Measurements from ENCODE around the gene ZIM2.
"Not testable (repeated sequence)": the region's sequence is repeated elsewhere in the genome, so short reads cannot be mapped to it uniquely, and the experiment has no call there.

Gene ZIM2

DNA sequence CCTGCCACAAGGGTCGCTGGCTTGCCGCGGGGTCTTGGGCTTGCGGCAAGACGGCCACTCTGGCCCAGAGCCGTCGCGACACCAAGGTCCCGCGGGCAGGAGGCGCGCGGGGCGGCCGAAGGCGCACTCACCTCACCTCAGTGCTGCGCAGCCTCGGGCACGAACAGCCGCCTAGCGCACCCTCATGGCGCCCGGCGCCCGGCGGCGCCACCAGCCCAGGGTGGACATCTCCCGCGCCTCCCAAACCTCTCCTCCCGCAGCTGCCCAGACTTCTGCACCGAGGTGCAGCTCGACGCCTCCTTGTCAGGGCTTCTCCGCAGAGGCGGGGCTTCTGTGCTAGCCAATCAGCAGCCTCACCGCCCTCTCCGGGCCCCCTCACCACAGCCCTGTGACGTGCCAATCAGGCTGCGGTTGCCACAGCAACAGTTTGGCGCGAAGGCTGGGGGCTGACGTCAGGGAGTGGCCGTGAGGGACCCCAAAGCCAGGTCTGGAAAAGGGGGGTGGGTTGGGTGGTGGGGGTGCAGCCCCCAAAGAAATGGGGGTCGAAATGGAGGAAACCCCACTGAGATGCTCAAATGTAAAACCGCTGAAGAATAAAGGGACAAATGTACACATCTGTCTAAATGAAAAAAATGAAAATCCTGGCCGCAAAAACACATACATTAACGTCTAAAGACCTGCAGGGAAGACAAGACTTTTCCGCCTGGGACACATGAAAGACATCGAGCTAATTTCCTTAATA is at the start of gene ZIM2, which contains the start of gene PEG3:
Gene ZIM2 (minus strand): TSS at position 276 of the 742 bp plus-strand sequence. CDS start 16,449 bp downstream, outside the sequence.
Gene PEG3 (minus strand): TSS at position 276 of the 742 bp plus-strand sequence. CDS start 16,071 bp downstream, outside the sequence.
- DNase-seq (ENCODE audit: insufficient read length, low spot score), result no peak

DNA sequence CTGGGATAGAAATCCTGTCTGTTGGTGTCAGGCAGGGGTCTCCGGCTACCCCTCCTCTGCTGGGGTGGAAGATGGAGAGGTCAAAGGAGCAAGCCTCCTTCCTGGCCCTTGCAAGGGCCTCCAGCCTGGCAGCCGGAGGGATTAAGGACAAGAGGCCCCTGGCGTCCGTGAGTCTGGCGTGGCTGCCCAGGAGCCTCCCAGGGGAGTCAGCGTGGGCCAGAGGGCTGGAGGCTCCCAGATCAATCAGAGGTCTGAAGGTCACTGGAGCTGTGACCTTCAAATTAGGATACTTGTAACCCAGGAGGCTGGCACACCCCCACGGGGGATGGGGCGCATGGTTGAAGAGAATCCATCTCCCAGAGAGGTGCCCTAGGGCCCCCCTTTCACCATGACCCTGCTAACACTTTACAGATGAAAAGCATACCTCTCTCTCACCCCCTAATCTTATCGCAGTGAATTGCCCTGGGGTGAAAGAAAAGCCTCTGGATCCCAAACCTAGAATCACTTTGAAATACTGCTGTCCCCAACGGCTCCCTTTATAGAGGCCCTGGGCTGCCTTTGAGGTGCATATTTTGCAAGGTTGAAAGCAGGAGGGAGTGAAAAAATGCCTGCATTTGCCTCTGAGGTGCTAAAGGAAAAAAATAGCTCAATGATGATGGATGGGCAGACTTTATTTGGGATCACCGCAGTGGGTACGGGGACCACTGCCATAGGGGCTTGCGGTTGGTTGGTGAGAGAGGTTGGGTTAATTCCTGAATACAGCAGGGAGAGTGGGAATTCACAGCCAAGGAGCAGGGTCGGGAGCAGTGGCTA is 44.9 kb upstream of the ZIM2 start:
- no peak for FAIRE-seq
- DNase-seq (ENCODE audit: insufficient read length, low spot score), result no peak

More for the DNA sequence above, at the start of gene ZIM2, which contains the start of gene PEG3:
- FAIRE-seq, result no peak

DNA sequence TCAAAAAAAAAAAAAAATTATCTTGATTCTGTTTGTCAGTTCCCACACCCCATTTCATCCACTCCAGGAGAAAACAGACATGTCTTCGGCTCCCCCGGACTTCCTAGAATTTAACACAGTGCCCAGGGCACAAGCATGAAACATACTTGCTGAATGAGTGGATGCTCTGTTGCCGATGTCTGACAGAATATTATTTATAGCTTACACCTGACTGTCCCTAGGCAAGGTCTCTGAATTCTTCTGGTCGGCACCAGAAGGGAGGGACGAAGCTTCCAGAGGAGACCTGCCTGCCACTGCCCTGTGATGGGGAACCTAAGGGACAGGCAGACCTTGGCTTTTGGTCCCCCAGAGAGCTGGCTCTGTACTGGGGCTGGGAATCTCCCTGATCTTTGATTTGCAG is 43.9 kb upstream of the ZIM2 start:
- FAIRE-seq, result no peak

DNA sequence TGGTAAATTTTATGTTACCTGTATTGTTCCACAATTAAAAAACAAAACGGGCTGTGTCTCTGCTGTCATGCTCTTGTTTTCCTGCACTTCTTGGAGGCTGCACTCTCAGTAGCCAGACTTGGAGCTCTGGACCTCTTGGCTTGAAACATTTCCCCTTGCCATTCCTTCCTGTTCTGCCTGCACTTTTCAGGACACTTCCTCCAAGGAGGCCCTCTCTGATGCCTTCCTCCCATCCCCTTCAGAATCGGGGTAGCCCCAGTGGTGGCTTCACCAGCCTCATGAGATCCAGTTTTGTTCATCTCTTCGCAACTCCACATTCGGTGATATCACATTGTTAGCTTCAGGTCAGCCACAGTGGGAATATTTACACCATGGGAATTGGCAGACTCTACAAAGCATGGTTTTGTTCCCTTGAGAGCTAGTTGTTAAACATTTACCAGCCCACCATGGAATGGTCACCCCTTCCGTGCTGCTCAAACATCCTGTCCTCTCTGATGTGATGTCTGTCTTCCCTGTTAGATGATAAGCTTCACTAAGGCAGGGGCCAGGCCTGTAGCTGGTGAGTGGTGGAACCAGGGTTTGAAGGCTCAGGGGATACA is 40.2 kb upstream of the ZIM2 start:
- DNase-seq (ENCODE audit: insufficient read length, low spot score), result no peak
- FAIRE-seq, result no peak

More for the DNA sequence above, 43.9 kb upstream of the ZIM2 start:
- DNase-seq (ENCODE audit: insufficient read length, low spot score), result no peak

DNA sequence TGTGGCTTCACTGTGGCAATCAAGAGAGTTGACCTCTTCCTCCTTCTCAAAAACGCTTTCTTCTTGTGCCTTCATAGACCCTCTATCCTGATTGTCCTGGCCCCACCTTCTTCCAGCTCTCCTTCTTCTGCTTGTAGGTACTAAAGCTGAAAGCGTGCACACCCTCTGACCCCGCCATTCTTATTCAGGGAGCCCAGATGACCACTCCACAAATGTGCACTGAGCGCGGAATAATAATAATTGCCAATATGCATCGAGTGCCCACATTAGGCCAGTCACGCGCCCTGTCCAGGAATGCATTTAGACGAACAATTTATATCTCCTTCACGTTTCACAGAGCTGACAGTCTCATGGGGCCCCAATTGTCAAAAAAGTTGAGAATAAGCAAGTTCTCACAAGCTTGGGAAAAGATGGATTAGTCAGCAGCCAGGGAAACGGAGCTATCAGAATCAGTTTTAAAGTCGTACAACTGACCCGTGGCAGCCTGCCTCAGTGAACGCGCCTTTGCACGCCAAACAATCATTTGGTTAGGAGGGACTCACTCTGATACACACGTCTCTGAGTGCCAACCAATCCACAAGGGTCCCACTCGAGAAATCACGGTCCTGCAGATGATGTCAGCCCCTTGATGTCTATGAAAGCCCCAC is 36.7 kb upstream of the ZIM2 start:
- no peak for FAIRE-seq
- no peak for DNase-seq (ENCODE audit: insufficient read length, low spot score)

DNA sequence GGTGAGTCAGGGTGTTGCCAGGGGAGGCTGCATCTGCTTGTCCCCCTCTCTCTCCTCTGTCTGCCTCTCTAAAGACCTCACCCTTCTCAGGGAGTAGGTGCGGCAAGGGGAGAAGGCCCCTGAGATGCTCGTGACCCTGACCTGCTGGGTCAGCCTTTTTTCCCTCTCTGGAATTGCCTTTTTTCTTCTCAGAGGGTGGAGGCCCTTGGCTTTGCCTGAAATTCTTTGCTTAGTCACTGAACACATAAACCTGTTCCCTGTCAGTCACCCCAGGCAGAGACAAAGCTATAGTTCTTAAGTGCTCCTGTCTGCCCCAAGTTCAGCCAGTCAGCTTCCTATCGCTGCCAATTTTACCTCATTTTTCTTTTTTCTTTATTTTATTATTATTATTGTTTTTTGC is 35.2 kb upstream of the ZIM2 start:
- DNase-seq (ENCODE audit: insufficient read length, low spot score), result no peak
- no peak for FAIRE-seq

DNA sequence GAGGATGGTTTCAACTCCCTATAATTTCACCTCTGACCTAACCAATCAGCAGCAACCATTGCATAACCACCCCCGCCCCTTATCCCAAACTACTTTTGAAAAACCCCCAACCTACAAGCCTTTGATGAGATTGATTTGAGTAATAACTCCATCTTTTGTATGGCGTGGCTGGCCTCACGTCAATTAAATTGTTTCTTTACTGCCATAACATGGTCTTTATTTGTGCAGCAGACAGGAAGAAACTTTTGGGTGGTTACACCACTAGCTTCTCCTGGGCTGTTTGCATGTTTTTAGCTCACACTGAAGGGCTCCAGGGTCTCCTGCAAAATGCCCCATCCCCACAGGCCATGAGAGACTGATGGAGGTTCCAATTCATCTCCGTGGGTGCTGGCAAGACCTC is 34.0 kb upstream of the ZIM2 start:
- DNase-seq (ENCODE audit: insufficient read length, low spot score), result no peak
- FAIRE-seq, result no peak

DNA sequence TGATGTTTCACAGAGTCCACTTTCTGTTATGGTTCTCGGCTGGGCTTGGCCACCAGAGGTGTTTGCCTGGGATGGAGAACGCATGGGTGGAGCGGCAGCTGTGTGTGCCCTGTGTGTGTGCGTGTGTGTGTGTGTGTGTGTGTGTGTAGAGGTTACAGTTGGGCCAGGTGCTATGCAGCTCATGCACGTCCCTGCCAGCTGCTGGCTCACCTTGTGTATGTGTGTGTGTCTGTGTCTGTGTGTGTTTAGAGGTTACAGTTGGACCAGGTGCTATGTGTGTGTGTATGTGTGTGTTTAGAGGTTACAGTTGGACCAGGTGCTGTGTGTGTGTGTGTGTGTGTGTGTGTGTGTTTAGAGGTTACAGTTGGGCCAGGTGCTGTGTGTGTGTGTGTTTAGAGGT is 33.0 kb upstream of the ZIM2 start:
- no peak for FAIRE-seq
- DNase-seq (ENCODE audit: insufficient read length, low spot score), result no peak

DNA sequence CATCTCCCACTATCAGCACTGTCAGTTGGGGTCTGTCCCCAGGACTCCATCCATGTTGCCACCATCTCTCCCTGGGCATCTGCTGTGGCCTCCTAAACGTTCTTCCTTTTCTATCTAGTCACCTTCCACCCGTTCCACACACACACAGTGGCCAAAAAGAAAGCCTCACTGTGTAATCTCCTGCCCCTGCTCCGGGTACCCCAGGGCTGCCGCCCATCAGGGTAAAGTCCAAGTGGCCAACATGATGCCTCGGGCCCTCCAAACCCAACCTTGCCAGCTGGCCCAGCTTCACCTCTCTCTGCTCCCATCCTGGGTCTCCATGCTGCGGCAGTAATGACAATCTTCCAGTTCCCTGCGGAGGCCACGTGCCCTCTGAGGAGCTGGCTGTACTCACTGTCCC is 29.4 kb upstream of the ZIM2 start:
- FAIRE-seq (no peak), DNase-seq (ENCODE audit: insufficient read length, low spot score) (no peak)

DNA sequence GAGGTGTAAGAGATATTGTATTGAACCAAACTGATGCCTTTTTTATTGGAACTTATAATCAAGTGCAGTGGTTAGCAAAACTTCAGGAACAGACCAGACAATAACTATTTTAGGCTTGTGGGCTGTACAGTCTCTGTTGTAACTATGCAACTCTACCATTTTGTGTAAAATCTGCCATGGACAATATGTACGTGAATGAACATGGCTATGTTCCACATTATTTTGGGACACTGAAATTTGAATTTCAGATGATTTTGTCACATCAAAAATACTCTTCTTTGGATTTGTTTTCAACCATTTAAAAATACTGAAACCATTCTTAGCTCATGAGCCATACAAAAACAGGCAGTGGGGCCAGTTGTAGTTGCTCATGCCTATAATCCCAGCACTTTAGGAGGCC is 27.9 kb upstream of the ZIM2 start:
- DNase-seq (ENCODE audit: insufficient read length, low spot score), result no peak

DNA sequence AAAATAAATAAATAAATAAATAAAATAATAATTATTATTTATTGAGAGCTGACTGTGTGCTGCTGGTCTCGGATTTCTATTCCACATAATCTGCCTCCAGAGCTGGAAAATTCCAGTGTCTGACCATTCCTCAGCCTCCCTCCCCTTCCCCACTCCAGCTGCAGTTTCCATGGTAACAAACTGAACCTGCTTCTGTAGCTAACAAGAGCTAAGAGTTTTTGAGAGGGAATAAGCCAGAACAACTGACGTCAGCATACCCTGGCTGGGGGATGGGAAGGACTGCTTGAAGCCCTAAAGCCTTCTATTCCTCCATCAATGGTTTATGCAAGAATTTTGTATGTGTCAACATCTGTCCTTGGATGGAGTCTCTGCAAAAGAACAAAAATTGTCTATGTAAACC is 26.0 kb upstream of the ZIM2 start:
- FAIRE-seq, result no peak
- DNase-seq (ENCODE audit: insufficient read length, low spot score), result no peak

More for the DNA sequence above, 27.9 kb upstream of the ZIM2 start:
- FAIRE-seq, result no peak

DNA sequence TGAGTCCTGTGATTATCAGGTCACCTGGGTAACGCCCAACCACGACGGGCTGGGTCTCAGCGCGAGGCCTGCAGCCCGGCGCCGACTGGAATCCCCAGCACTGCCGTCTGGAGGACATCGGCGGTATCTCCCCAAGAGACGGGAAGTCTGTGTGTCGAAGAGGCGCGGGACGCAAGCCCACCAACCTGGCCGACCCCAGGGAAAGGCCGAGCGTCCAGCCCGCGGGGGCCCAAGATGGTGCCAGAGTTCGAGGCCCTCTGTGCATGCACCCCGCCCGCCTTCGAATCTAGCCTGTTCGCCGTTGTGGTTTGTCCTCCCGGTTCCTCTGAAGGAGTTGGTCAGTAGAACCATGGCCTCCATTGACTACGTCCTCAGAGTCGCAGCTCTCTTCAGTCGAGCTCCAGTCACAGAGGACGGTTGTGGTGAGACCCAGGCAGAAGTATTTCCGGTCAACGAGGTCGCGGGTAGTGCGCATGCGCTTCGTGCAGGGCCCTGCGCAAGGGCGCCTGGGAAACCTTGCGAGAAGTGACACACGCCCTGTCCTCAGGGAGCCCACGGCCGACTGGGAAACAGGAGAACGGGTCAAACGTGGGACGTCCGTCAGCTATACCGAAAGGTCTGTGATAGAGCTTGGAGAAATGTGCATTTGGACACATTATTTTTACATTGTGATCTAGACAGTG is 24.1 kb upstream of the ZIM2 start:
- no peak for DNase-seq (ENCODE audit: insufficient read length, low spot score)
- FAIRE-seq, result no peak

DNA sequence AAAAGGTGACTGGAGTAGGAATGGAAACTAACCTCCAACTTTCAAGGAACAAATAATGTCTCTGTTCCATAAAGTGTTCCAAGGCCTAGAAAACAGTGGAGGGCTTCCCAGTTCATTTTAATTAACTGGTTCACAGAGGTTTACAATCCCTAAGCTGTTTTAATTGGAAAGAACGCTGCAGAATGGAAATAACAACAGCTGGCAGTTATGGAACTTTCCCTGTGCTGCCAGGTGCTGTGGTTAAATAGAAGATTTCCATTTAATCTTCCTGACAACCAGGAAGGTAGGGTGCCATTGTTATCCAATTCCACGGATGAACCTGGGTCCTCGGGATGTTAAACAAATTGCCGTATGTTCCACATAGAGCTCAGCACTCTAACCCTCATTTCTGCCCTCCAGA is 22.2 kb upstream of the ZIM2 start:
- no peak for DNase-seq (ENCODE audit: insufficient read length, low spot score)
- FAIRE-seq, result no peak

DNA sequence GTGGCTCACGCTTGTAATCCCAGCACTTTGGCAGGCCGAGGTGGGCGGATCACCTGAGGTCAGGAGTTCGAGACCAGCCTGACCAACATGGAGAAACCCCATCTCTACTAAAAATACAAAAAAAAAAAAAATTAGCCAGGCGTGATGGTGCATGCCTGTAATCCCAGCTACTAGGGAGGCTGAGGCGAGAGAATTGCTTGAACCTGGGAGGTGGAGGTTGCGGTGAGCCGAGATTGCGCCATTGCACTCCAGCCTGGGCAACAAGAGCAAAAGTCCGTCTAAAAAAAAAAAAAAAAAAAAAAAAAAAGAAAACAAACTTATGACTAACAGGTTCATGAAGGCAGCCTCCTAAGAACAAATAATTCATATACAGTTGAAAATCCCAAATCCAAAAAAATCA is 19.9 kb upstream of the ZIM2 start:
- not testable (repeated sequence) for DNase-seq (ENCODE audit: insufficient read length, low spot score); FAIRE-seq

DNA sequence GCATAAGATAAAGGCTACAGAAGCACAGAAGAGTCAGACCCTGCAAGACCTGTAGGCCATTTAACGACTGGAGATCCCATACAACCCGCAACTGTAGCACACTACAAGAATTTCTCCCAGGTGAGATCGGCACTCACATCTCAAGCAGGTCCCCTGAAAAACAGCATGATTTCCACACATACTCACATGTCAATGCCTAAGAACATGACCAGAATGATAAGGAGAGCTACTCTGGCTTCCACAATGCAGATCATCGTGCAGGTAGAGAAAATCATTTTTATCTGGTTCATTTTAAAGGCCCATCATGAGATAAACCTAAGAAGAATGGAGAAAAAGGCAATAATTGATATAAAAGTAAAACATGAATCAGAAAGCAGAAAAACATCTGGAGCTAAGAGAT is 17.5 kb upstream of the ZIM2 start:
- DNase-seq (ENCODE audit: insufficient read length, low spot score) (no peak), FAIRE-seq (no peak)

DNA sequence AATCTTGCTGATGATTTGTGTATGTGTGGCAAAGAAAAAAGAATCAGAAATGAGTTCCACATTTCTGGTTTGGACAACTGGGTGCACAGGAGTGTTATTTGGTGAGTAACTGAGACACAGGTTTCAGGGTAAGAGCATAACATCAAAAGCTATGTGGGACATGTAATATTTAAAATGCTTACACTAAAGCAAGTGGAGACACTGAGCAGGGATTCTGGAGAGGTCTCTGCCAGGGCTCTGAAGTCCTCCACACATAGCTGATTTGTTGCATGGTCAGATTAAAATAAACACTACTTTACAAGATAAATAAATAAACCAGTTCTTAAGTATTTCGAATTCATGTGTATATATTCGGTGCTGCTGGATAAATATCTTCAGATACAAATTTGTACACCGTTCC is 16.3 kb upstream of the ZIM2 start:
- DNase-seq (ENCODE audit: insufficient read length, low spot score) (no peak), FAIRE-seq (no peak)

DNA sequence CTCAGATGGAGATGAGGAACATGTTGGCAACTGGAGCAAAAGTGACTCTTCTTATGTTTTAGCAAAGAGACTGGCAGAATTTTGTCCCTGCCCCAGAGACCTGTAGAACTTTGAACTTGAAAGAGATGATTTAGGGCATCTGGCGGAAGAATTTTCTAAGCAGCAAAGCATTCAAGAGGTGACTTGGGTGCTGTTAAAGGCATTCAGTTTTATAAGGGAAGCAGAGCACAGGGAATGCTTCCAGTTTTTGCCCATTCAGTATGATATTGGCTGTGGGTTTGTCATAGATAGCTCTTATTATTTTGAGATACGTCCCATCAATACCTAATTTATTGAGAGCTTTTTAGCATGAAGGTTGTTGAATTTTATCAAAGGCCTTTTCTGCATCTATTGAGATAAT is 11.8 kb upstream of the ZIM2 start:
- not testable (repeated sequence) for DNase-seq (ENCODE audit: insufficient read length, low spot score); FAIRE-seq

DNA sequence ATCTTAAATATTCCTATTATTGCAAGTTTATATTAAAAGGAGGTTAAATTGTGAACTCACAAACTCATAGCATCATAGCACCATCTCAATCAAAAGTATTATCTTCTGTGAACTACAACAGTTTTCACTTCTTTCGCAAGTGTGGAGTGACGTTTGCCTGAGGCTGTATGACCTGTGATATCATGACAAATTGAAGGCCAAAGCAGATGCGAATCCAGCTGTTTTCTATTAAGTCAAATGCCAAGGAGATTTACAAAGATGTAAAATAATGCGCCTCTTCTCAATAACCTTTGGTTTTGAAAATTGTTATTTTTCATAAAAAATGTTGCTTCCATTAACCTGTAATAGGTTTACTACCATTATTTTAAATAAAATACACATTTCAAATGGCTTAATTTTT is 7.6 kb upstream of the ZIM2 start:
- DNase-seq (ENCODE audit: insufficient read length, low spot score) (no peak), FAIRE-seq (no peak)

DNA sequence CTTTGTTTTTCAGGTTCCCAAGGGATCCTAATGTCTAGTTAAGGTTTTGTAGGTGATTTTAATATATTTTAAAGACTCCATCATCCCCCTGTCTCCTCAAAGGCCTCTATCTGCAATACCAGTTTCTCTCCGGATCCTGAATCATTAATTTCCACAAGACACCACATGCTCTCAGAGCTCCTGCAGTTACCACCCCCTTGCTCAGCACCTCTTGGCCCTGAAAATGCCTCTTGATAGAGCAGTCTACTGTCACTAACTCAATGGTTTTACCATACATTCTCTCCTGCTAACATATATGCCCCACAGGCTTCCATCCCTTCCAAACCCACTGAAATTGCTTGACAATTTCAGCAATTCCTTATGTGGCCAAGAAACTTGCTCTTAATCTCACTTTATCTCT is 1.9 kb upstream of the ZIM2 start:
- DNase-seq (ENCODE audit: insufficient read length, low spot score), result no peak
- no peak for FAIRE-seq

DNA sequence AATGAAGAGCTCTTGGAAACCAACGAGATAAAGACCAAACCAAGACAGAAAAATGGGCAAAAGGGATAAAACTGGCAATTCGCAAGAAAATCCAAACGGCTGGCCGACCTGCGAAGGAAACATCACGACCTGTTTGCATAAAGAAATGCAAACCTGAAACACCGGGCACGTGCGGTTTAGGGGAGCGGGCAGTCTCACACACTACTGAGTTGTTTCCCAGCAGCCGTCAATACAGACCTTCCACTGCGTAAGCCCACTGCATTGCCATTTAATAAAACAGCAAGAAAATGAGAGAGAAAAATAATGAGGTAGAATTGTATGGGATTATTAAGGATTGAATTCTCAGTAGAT is 642 bp upstream of the ZIM2 start:
- FAIRE-seq (no peak), DNase-seq (ENCODE audit: insufficient read length, low spot score) (no peak)

Measured in GM19239 (cell line).